Cardiac muscle cell (in vitro differentiated cells and primary cell): ENCODE measurements around the gene ACTL9. TPM values are rescaled to one million over a fixed set of nuclear protein-coding genes. Genes with fewer than 3 reads are reported as not detected.

Source experiments
- DNase-seq, 2 donors: peaks; one replicate each; pipeline versions ENCODE4 v3.0.0 to v3.0.0-alpha.2; 2010 to 2017; ENCODE audit warnings: low read depth in 1 of 2, low spot score in 1 of 2
- H3K27ac ChIP-seq: fragments of 200-600 bp; sonication (generic); 2 replicates; pipeline ENCODE4 v1.5.1; 2016
- H3K27me3 ChIP-seq: fragments of 200-600 bp; sonication (generic); 2 replicates; pipeline ENCODE4 v1.6.0; 2016; ENCODE audit warnings: control low read depth
- H3K36me3 ChIP-seq: fragments of 200-600 bp; sonication (generic); 2 replicates; pipeline ENCODE4 v1.5.1; 2016; ENCODE audit warnings: control low read depth
- H3K4me1 ChIP-seq: fragments of 200-600 bp; sonication (generic); 2 replicates; pipeline ENCODE4 v1.8.1; 2017; ENCODE audit warnings: low read depth, mild to moderate bottlenecking, mixed run types
- H3K4me3 ChIP-seq: fragments of 200-600 bp; sonication (generic); 2 replicates; pipeline ENCODE4 v1.5.1; 2016; ENCODE audit warnings: mild to moderate bottlenecking
- H3K9me3 ChIP-seq: fragments of 200-600 bp; sonication (generic); 2 replicates; pipeline ENCODE4 v1.5.1; 2017; ENCODE audit warnings: low read depth, mild to moderate bottlenecking, control low read depth
- CTCF ChIP-seq: IDR thresholded peaks from 2 replicates; pipeline ENCODE4 v1.5.1; 2012; ENCODE audit warnings: low read depth, mild to moderate bottlenecking, low read length
- polyA plus RNA-seq: library from polyadenylated mRNA; unstranded; fragments of >200 nt; fragmentation: Nextera tagmentation; extraction: Ambion mirVana; gene quantifications from 2 replicates; pipeline ENCODE4 v1.2.1, GENCODE V29; 2016
- total RNA-seq: library from RNA; depleted of rRNA; stranded (reverse); fragments of >200 nt; gene quantifications from 2 replicates; pipeline ENCODE4 v1.2.3, GENCODE V29; 2016

ACTL9 gene
- total and polyA plus RNA-seq, 2 experiments from 2014 or later = not detected

GRCh38 chr19:8663920-8664670 is 34.5 kb downstream of the ACTL9 start:
- no peak overlapping the region for H3K27ac ChIP-seq
- H3K36me3 ChIP-seq = no peaks in the 10 kb centered on the region
- DNase-seq = no peak
- no peaks in the 10 kb centered on the region for H3K27me3 ChIP-seq
- no peaks in the 10 kb centered on the region for H3K4me1 ChIP-seq
- no peaks in the 10 kb centered on the region for H3K9me3 ChIP-seq
- H3K4me3 ChIP-seq = no peak overlapping the region
- TF ChIP-seq CTCF = no peak

- DNase-seq = no peak
- no peaks in the 10 kb centered on the region for H3K9me3 ChIP-seq
- H3K4me1 ChIP-seq = no peaks in the 10 kb centered on the region
- no peak overlapping the region for H3K27ac ChIP-seq
- H3K27me3 ChIP-seq = no peaks in the 10 kb centered on the region
- no peak for TF ChIP-seq CTCF
- no peak overlapping the region for H3K4me3 ChIP-seq
- H3K36me3 ChIP-seq = no peaks in the 10 kb centered on the region
Measured at GRCh38 chr19:8662263-8662662, 36.3 kb downstream of the ACTL9 start.

- Histone ChIP-seq H3K27ac (no peak overlapping the region), H3K9me3 (no peaks in the 10 kb centered on the region), H3K4me3 (no peak overlapping the region), H3K27me3 (no peaks in the 10 kb centered on the region), H3K4me1 (no peaks in the 10 kb centered on the region), H3K36me3 (no peaks in the 10 kb centered on the region)
- no peak for TF ChIP-seq CTCF
- DNase-seq = no peak
Measured at GRCh38 chr19:8659905-8660304, 38.7 kb downstream of the ACTL9 start.

GRCh38 chr19:8657869-8658268 is 40.7 kb downstream of the ACTL9 start:
- no peaks in the 10 kb centered on the region for H3K27me3 ChIP-seq
- H3K9me3 ChIP-seq = no peaks in the 10 kb centered on the region
- no peak for DNase-seq
- H3K4me1 ChIP-seq = no peaks in the 10 kb centered on the region
- no peak overlapping the region for H3K27ac ChIP-seq
- no peaks in the 10 kb centered on the region for H3K36me3 ChIP-seq
- no peak overlapping the region for H3K4me3 ChIP-seq
- TF ChIP-seq CTCF = no peak

- TF ChIP-seq CTCF = no peak
Measured at GRCh38 chr19:8655340-8655709, 43.3 kb downstream of the ACTL9 start.

More at GRCh38 chr19:8655340-8655709, 43.3 kb downstream of the ACTL9 start:
- Histone ChIP-seq H3K36me3 (no peaks in the 10 kb centered on the region), H3K27ac (no peak overlapping the region), H3K4me1 (no peaks in the 10 kb centered on the region), H3K27me3 (no peaks in the 10 kb centered on the region), H3K4me3 (no peak overlapping the region), H3K9me3 (no peaks in the 10 kb centered on the region)
- DNase-seq = no peak
